BJ (cell line): ENCODE results near the gene COASY. TPM values are rescaled to one million over a fixed set of nuclear protein-coding genes. Genes with fewer than 3 reads are reported as not detected.

Experiments used
- CTCF ChIA-PET: fragments of 350-600 bp; formaldehyde crosslinking; extraction: SDS; loops from one replicate; lab custom pipeline; 2021; ENCODE audit warnings: antibody characterized with exemption, inconsistent platforms; lab: Yijun Ruan, JAX
- POLR2A ChIA-PET: fragments of 300-600 bp; sonication (Branson Sonifier 250); formaldehyde crosslinking; extraction: SDS; loops from one replicate; lab custom pipeline; 2021; ENCODE audit warnings: antibody characterized with exemption; lab: Charles Lee
- DNase-seq: peaks from one replicate; pipeline ENCODE4 v3.0.0-alpha.2; 2011; ENCODE audit warnings: low read depth
- H3K27me3 ChIP-seq: 2 replicates; pipeline ENCODE4 v1.6.0; 2011; ENCODE audit warnings: low read length; ENCODE audit not compliant: control insufficient read depth, insufficient read depth
- H3K36me3 ChIP-seq: 2 replicates; pipeline ENCODE4 v1.5.1; 2011; ENCODE audit warnings: low read length; ENCODE audit not compliant: control insufficient read depth, insufficient read depth
- H3K4me3 ChIP-seq: 2 replicates; pipeline ENCODE4 v1.5.1; 2011; ENCODE audit warnings: low read depth, mild to moderate bottlenecking, control low read depth, low read length
- CTCF ChIP-seq: IDR thresholded peaks from 2 replicates; pipeline ENCODE4 v1.5.1; 2011; ENCODE audit warnings: low read depth, mild to moderate bottlenecking, control low read depth, inconsistent platforms, low read length, moderate library complexity; ENCODE audit not compliant: insufficient read depth
- polyA plus RNA-seq: library from polyadenylated mRNA; depleted of rRNA; stranded (reverse); fragments of >200 nt; gene quantifications from 2 replicates; pipeline ENCODE4 v1.2.3, GENCODE V29; 2011

Gene COASY
- polyA plus RNA-seq, 1 experiment, result 41.5 TPM

GRCh38 chr17:42522263-42522790, 39.6 kb upstream of the COASY start:
- no peak for TF ChIP-seq CTCF
- ChIA-PET POLR2A (no interaction called here), CTCF (interaction anchor here (1.1 kb wide), 1 partner anchor 211 kb away, joined by 4 read pairs; no protein-coding TSS in a partner anchor)
- H3K36me3 ChIP-seq, result 0 out of 2 replicates have a peak, but pooled peaks cover 2% of the 10 kb centered on the region
- H3K4me3 ChIP-seq, result no peak overlapping the region
- no peaks in the 10 kb centered on the region for H3K27me3 ChIP-seq
- DNase-seq, result no peak

GRCh38 chr17:42522798-42523278, 39.1 kb upstream of the COASY start:
- Histone ChIP-seq H3K27me3 (no peaks in the 10 kb centered on the region), H3K36me3 (0 out of 2 replicates have a peak, but pooled peaks cover 2% of the 10 kb centered on the region), H3K4me3 (no peak overlapping the region)
- DNase-seq, result no peak
- CTCF ChIA-PET, result interaction anchor here (1.1 kb wide), 1 partner anchor 211 kb away, joined by 4 read pairs; no protein-coding TSS in a partner anchor
- POLR2A ChIA-PET, result no interaction called here
- no peak for TF ChIP-seq CTCF

- no peak for TF ChIP-seq CTCF
- Histone ChIP-seq H3K36me3 (0 out of 2 replicates have a peak, but pooled peaks cover 2% of the 10 kb centered on the region), H3K4me3 (no peak overlapping the region), H3K27me3 (no peaks in the 10 kb centered on the region)
- ChIA-PET POLR2A (interaction anchor here (0.8 kb wide), 1 partner anchor 11 kb away, joined by 3 read pairs; no protein-coding TSS in a partner anchor), CTCF (interaction anchor here (0.6 to 1.6 kb wide), 7 partner anchors 9 to 341 kb away, joined by 3 to 9 read pairs (median 3); partner anchors contain the start of gene NAGLU)
- DNase-seq, result peak; percentile 59
These were observed 36.7 kb upstream of the COASY start for GRCh38 chr17:42525221-42525620.

GRCh38 chr17:42526031-42526444, 35.9 kb upstream of the COASY start:
- POLR2A ChIA-PET, result no interaction called here

More at GRCh38 chr17:42526031-42526444, 35.9 kb upstream of the COASY start:
- Histone ChIP-seq H3K36me3 (0 out of 2 replicates have a peak, but pooled peaks cover 2% of the 10 kb centered on the region), H3K27me3 (no peaks in the 10 kb centered on the region), H3K4me3 (no peak overlapping the region)
- no peak for TF ChIP-seq CTCF
- no peak for DNase-seq
- CTCF ChIA-PET, result interaction anchor here (1.1 to 2.6 kb wide), 9 partner anchors 8 to 405 kb away, joined by 3 to 49 read pairs (median 12); partner anchors contain the start of gene KAT2A
